DOHH2 (cell line): ENCODE measurements around the gene C20orf144.

Source experiments
- EZH2phosphoT487 ChIP-seq: fragments of 200-600 bp; sonication (generic); IDR thresholded peaks from 2 replicates; pipeline ENCODE4 v1.6.1; 2017; ENCODE audit warnings: borderline replicate concordance, mild to moderate bottlenecking, antibody characterized with exemption, low read length, moderate library complexity, mixed read lengths
- TF ChIP-seq, protein P1 (sequence below): fragments of 200-600 bp; sonication (generic); IDR thresholded peaks from one replicate; pipeline ENCODE4 v1.5.1; 2014; ENCODE audit warnings: antibody characterized with exemption, mild to moderate bottlenecking, low read depth, low read length; ENCODE audit not compliant: poor library complexity, severe bottlenecking

DNA sequence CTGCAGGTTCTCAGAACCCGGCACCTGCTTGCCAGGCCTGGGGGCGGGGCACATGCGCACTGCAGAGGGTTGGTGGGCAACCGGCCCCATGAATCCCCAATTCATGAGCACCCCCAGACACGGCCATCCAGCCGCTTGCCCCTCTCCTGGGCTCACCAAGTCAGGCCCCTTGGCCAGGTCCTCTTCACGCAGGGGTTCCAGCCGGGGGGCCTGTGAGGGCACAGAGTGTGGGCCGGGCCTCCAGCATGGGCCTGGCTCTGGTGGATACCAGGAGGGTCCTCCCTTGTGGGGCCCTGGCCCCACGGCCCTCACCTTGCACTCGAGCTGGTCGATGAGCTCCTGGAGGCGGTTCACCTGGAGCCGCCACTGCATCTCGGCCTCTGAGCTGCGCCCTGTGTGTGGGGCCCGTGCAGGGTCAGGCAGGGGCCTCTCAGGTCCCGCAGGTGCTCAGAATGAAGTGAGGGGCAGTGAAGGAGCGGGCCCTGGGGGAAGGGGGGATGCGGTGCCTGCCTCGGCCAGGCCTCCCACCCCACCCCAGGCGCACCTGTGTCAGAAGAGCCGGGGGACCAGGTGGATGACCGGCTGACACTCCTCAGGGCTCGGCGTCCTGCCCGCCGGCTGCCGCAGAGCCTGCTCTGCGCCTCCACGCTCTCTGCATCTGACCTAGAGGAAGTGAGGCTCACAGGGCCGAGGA is 2.6 kb upstream of the C20orf144 start:
- TF ChIP-seq, protein P1, sequence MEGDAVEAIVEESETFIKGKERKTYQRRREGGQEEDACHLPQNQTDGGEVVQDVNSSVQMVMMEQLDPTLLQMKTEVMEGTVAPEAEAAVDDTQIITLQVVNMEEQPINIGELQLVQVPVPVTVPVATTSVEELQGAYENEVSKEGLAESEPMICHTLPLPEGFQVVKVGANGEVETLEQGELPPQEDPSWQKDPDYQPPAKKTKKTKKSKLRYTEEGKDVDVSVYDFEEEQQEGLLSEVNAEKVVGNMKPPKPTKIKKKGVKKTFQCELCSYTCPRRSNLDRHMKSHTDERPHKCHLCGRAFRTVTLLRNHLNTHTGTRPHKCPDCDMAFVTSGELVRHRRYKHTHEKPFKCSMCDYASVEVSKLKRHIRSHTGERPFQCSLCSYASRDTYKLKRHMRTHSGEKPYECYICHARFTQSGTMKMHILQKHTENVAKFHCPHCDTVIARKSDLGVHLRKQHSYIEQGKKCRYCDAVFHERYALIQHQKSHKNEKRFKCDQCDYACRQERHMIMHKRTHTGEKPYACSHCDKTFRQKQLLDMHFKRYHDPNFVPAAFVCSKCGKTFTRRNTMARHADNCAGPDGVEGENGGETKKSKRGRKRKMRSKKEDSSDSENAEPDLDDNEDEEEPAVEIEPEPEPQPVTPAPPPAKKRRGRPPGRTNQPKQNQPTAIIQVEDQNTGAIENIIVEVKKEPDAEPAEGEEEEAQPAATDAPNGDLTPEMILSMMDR = no peak
- TF ChIP-seq EZH2phosphoT487 = no peak
